MCF 10A (cell line): ENCODE data around the gene GOLGA8A. TPM values are rescaled to one million over a fixed set of nuclear protein-coding genes. Genes with fewer than 3 reads are reported as not detected.

Experiments
- BruUV-seq: library from RNA; stranded (reverse); fragments of 400-500 nt; replicated peaks from 2 replicates; lab custom pipeline; 2021; lab: Mats Ljungman, UMichigan
- CTCF ChIA-PET: fragments of 300-600 bp; sonication (Branson Sonifier 250); formaldehyde crosslinking; extraction: SDS; loops from one replicate; lab custom pipeline; 2021; ENCODE audit warnings: antibody characterized with exemption, inconsistent platforms; lab: Yijun Ruan, JAX
- POLR2A ChIA-PET: fragments of 300-600, 350-650 bp; sonication (Branson Sonifier 250); formaldehyde crosslinking; extraction: SDS; loops from one replicate; lab custom pipeline; 2020; ENCODE audit warnings: antibody characterized with exemption, inconsistent platforms; lab: Yijun Ruan, JAX
- DNase-seq: peaks from one replicate; pipeline ENCODE4 v3.0.0-alpha.2; 2018; ENCODE audit not compliant: unreplicated experiment
- H3K27ac Mint-ChIP-seq: one replicate; pipeline ENCODE4 v1.8.0; 2022; ENCODE audit warnings: mild to moderate bottlenecking, low read depth, mixed read lengths; ENCODE audit not compliant: unreplicated experiment
- H3K27me3 Mint-ChIP-seq: one replicate; pipeline ENCODE4 v1.8.0; 2022; ENCODE audit warnings: mixed read lengths; ENCODE audit not compliant: insufficient read depth, unreplicated experiment
- H3K36me3 Mint-ChIP-seq: one replicate; pipeline ENCODE4 v1.8.0; 2022; ENCODE audit warnings: mild to moderate bottlenecking, moderate library complexity, mixed read lengths; ENCODE audit not compliant: insufficient read depth, unreplicated experiment
- H3K4me1 Mint-ChIP-seq: one replicate; pipeline ENCODE4 v1.8.0; 2022; ENCODE audit warnings: mixed read lengths; ENCODE audit not compliant: insufficient read depth, unreplicated experiment
- H3K4me3 Mint-ChIP-seq: one replicate; pipeline ENCODE4 v1.8.0; 2022; ENCODE audit warnings: mild to moderate bottlenecking, moderate library complexity, mixed read lengths; ENCODE audit not compliant: unreplicated experiment
- H3K9me3 Mint-ChIP-seq: one replicate; pipeline ENCODE4 v1.8.0; 2022; ENCODE audit warnings: mixed read lengths; ENCODE audit not compliant: unreplicated experiment
- CTCF ChIP-seq: fragments of 200-600 bp; IDR thresholded peaks from one replicate; pipeline ENCODE4 v1.8.0; 2022; ENCODE audit warnings: antibody characterized with exemption, mild to moderate bottlenecking; ENCODE audit not compliant: unreplicated experiment
- intact Hi-C: fragments of 100-400 bp; cut with micrococcal nuclease; formaldehyde crosslinking; loops from 2 replicates; pipeline ENCODE4 v1.14.1; 2022
- total RNA-seq: library from RNA; stranded (reverse); gene quantifications from 2 replicates; pipeline ENCODE4 v1.2.3, GENCODE V29; 2022

The GOLGA8A gene
- total RNA-seq, 1 experiment from 2014 or later, result 173 TPM

DNA sequence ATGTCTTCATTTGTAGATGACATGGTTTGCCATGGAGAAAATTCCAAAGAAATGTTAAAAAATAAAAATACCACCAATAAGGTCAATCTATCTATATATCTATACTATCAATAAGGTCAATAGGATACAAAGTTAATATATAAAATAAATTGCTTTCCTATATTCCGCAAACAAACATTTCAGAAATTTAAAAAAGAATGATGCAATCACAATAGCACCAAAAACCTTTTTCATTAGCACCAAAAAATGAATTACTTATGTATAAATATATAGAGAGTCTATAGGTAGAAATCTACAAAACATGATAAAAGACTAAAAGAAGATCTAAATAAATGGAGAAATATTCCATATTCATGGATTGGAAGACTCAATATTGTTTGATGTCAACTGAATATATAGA, 22.8 kb upstream of the GOLGA8A start:
- Mint-ChIP-seq H3K27me3 (peaks cover 95% of the 10 kb centered on the region), H3K4me1 (no peaks in the 10 kb centered on the region), H3K27ac (no peak overlapping the region), H3K36me3 (no peaks in the 10 kb centered on the region), H3K4me3 (no peak overlapping the region), H3K9me3 (no peaks in the 10 kb centered on the region)
- CTCF ChIA-PET, result interaction anchor here (0.7 kb wide), 1 partner anchor 938 kb away, joined by 6 read pairs; no protein-coding TSS in a partner anchor
- TF ChIP-seq CTCF, result no peak
- no TSS peak for BruUV-seq
- intact Hi-C loops, result no loop called here
- POLR2A ChIA-PET, result no interaction called here
- DNase-seq, result no peak

GRCh38 chr15:34456658-34457057, 19.1 kb upstream of the GOLGA8A start:
- Mint-ChIP-seq H3K4me3 (no peak overlapping the region), H3K27me3 (peaks cover 91% of the 10 kb centered on the region), H3K4me1 (no peaks in the 10 kb centered on the region), H3K36me3 (no peaks in the 10 kb centered on the region), H3K9me3 (no peaks in the 10 kb centered on the region), H3K27ac (no peak overlapping the region)
- intact Hi-C loops, result no loop called here
- ChIA-PET CTCF (no interaction called here), POLR2A (no interaction called here)
- BruUV-seq, result no TSS peak
- DNase-seq, result no peak
- TF ChIP-seq CTCF, result no peak

DNA sequence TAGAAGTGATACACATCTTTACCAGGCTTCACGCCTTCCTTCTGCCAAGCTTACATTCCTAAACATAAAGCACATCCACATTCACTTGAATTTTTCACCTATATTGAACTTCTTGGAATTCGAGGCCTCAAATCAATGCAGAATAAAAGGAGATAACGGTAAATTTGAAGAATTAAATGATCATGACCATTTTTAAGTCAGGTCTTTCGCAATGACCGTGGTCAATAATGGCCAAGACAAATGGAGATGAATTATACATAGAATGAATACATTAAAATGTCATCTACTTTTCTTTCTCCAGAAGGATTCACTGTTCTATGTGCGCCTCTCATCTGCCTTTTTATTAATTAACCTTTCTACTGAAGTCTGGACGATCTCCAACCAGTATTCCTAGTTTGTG, 5.3 kb upstream of the GOLGA8A start:
- ChIA-PET POLR2A (no interaction called here), CTCF (no interaction called here)
- no peak for TF ChIP-seq CTCF
- no peak overlapping the region for H3K27ac Mint-ChIP-seq
- no peak for DNase-seq
- no peaks in the 10 kb centered on the region for H3K36me3 Mint-ChIP-seq
- BruUV-seq, result no TSS peak
- intact Hi-C loops, result no loop called here
- peaks cover 48% of the 10 kb centered on the region for H3K27me3 Mint-ChIP-seq
- H3K9me3 Mint-ChIP-seq, result no peaks in the 10 kb centered on the region
- no peak overlapping the region for H3K4me3 Mint-ChIP-seq
- H3K4me1 Mint-ChIP-seq, result no peaks in the 10 kb centered on the region

DNA sequence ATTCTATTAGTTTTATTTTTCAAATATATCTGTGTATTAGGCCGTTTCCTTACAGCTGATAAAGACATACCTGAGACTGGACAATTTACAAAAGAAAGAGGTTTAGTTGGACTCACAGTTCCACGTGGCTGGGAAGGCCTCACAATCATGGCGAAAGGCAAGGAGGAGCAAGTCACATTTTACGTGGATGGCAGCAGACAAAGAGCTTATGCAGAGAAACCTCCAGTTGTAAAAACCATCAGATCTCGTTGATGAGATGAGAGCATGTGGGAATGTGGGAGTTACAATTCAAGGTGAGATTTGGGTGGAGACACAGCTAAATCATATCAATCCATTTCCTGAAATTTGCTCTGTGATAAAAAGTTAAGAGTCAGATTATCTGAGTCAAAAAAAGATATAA, 2.3 kb upstream of the GOLGA8A start:
- intact Hi-C loops, result no loop called here
- H3K36me3 Mint-ChIP-seq, result no peaks in the 10 kb centered on the region
- DNase-seq, result no peak
- BruUV-seq, result no TSS peak
- H3K4me1 Mint-ChIP-seq, result peaks cover 11% of the 10 kb centered on the region
- H3K27me3 Mint-ChIP-seq, result peaks cover 19% of the 10 kb centered on the region
- ChIA-PET CTCF (interaction anchor here (0.6 to 1.1 kb wide), 3 partner anchors 147 to 430 kb away, joined by 3 to 8 read pairs (median 3); no protein-coding TSS in a partner anchor), POLR2A (interaction anchor here (0.7 to 0.8 kb wide), 2 partner anchors 96 to 216 kb away, joined by 3 read pairs; partner anchors contain the start of gene NUTM1)
- H3K9me3 Mint-ChIP-seq, result no peaks in the 10 kb centered on the region
- H3K4me3 Mint-ChIP-seq, result no peak overlapping the region
- no peak for TF ChIP-seq CTCF
- H3K27ac Mint-ChIP-seq, result no peak overlapping the region
